ENCODE data around the gene DDX47. TPM values are rescaled to one million over a fixed set of nuclear protein-coding genes. Genes with fewer than 3 reads are reported as not detected.
A peak's percentile ranks its signal among the peaks of the same experiment; 100 is the strongest.

Gene DDX47
- total and polyA plus RNA-seq, 8 donors: 17.9 to 34.5 (median 26.2) TPM

DNA sequence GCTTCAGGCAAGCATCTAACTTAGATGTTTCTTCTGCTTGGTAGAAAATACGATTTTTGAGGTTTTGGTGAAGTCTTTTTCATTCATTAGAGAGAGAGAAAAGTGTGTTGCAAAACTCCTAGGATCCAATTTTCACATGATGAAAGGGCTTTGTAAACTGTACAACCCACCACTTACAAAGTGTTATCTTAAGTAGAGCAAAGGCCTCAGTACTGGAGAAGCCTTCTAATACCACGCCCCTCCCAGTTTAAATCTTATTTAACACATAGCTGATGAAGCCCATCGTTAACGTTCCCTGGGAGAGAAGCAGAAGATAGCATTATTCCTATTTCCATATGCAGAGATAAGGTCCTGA lies 26.8 kb upstream of the DDX47 start:
- intact Hi-C loops (cut with DNase I): no loop called here

DNA sequence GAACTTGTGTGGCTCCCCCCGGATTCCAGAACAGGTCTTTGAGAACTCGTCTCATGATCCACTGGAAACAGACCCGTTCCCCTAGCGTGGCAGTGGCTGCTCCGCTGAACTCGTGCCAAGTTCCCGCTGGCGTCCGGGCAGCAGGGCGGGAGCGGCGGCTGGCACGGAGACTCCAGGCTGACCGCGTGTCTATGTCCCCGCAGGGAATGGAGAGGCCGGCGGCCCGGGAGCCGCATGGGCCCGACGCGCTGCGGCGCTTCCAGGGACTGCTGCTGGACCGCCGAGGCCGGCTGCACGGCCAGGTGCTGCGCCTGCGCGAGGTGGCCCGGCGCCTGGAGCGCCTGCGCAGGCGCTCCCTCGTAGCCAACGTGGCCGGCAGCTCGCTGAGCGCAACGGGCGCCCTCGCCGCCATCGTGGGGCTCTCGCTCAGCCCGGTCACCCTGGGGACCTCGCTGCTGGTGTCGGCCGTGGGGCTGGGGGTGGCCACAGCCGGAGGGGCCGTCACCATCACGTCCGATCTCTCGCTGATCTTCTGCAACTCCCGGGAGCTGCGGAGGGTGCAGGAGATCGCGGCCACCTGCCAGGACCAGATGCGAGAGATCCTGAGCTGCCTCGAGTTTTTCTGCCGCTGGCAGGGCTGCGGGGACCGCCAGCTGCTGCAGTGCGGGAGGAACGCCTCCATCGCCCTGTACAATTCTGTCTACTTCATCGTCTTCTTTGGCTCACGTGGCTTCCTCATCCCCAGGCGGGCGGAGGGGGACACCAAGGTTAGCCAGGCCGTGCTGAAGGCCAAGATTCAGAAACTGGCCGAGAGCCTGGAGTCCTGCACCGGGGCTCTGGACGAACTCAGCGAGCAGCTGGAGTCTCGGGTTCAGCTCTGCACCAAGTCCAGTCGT lies 26.2 kb upstream of the DDX47 start:
- FAIRE-seq (no peak), ATAC-seq (peak; percentile 89 to 97 (median 96))
- intact Hi-C loops (cut with DNase I): no loop called here

More for the DNA sequence above, 26.8 kb upstream of the DDX47 start:
- Histone ChIP-seq H3K27me3 (no peaks in the 10 kb centered on the region), H3K4me1 (peaks cover 8 to 15% (median 9%) of the 10 kb centered on the region in 3 donors), H3K36me3 (no peaks in the 10 kb centered on the region), H3K27ac (peak overlapping the region; percentile 80 to 95 (median 90)), H3K9me3 (no peaks in the 10 kb centered on the region), H3K4me3 (peak overlapping the region; percentile 53 to 78 (median 64))
- peak; percentile 2 to 14 (median 8) for ATAC-seq
- no peak for DNase-seq
- 31 to 40% methylated on average over 4 of the region's 4 CpGs for WGBS, 2 donors
- TF ChIP-seq, protein P1, sequence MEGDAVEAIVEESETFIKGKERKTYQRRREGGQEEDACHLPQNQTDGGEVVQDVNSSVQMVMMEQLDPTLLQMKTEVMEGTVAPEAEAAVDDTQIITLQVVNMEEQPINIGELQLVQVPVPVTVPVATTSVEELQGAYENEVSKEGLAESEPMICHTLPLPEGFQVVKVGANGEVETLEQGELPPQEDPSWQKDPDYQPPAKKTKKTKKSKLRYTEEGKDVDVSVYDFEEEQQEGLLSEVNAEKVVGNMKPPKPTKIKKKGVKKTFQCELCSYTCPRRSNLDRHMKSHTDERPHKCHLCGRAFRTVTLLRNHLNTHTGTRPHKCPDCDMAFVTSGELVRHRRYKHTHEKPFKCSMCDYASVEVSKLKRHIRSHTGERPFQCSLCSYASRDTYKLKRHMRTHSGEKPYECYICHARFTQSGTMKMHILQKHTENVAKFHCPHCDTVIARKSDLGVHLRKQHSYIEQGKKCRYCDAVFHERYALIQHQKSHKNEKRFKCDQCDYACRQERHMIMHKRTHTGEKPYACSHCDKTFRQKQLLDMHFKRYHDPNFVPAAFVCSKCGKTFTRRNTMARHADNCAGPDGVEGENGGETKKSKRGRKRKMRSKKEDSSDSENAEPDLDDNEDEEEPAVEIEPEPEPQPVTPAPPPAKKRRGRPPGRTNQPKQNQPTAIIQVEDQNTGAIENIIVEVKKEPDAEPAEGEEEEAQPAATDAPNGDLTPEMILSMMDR (IDR thresholded peaks at IDR 0.05): no peak
- no peak for FAIRE-seq

DNA sequence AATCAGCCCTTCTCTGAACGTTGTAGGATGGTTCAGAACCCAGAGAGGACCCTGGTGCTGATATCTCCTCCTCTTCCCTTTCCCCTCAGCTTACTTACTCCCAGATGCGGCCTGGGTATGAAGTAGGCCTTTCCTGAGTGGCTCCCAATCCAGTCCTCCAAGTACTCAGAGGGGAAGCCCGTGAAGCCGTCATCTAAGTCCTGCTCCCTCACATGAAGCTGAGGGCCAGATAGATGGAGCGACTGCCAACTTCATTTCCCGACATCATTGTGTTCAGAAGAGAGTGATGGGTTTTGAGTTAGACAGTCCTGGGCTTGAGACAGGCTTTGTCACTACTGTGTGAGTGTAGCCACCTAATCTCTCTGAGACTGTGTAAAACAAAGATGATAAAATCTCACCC lies 25.0 kb upstream of the DDX47 start:
- H3K4me1 ChIP-seq: peaks cover 10 to 17% (median 14%) of the 10 kb centered on the region in 3 donors
- WGBS, 2 donors: 75 to 81% methylated on average over 6 of the region's 6 CpGs
- no peaks in the 10 kb centered on the region for H3K36me3 ChIP-seq
- TF ChIP-seq, protein P1 (IDR thresholded peaks at IDR 0.05): no peak
- H3K4me3 ChIP-seq: no peak overlapping the region
- H3K27me3 ChIP-seq: no peaks in the 10 kb centered on the region
- H3K9me3 ChIP-seq: no peaks in the 10 kb centered on the region
- H3K27ac ChIP-seq: peak overlapping the region in 2 of 4 donors; percentile 93 to 95
- FAIRE-seq (no peak), ATAC-seq (no peak), DNase-seq (no peak)
- intact Hi-C loops (cut with DNase I): no loop called here

More for the DNA sequence above, 26.2 kb upstream of the DDX47 start:
- Histone ChIP-seq H3K9me3 (no peaks in the 10 kb centered on the region), H3K36me3 (no peaks in the 10 kb centered on the region), H3K27ac (peak overlapping the region; percentile 80 to 95 (median 90)), H3K4me3 (peak overlapping the region; percentile 53 to 78 (median 64)), H3K27me3 (no peaks in the 10 kb centered on the region), H3K4me1 (peaks cover 10 to 17% (median 12%) of the 10 kb centered on the region in 3 donors)
- WGBS, 2 donors: 1% methylated on average over 65 to 80 of the region's 80 CpGs
- peak; percentile 77 to 94 (median 88) for DNase-seq
- TF ChIP-seq, protein P1 (IDR thresholded peaks at IDR 0.05): no peak

DNA sequence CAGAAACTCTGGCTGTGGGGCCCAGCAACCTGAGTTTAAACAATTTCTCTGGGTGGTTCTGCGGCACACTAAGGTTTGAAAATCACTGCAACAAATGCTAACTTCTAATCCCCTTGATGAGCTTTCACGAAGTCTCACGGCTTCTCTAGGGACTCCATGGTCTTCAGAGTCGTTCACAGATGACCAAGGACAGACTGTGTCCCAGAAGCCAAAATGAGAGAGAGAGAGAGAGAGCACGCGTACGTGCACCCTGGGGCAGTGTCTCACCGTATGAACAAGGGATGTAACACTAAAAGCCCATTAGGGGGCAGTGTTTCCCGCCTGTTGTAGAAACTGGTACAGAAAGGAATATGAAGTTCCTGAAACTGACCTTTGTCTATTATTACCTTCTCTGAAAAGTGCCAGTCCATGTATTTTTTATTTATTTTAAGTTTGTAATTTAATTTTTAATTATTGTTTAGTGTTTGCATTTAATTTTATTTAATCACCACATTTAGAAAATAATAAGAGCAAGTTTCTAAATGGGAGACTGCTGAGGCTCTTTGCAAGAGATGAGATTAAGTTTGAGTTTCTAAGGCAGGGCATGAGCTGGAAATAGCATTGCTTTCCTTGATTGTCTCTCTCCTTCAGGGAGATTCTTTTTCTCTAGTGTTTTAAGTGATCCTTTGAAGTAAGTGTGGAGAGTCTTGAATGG lies 24.3 kb upstream of the DDX47 start:
- H3K36me3 ChIP-seq: no peaks in the 10 kb centered on the region
- 13 to 15% methylated on average over 9 of the region's 9 CpGs for WGBS, 2 donors
- TF ChIP-seq, protein P1 (IDR thresholded peaks at IDR 0.05): peak; percentile 60 to 82 (median 68)
- FAIRE-seq (peak; percentile 93), ATAC-seq (peak; percentile 39 to 79 (median 69)), DNase-seq (peak in 3 of 6 donors; percentile 54 to 67 (median 59))
- no peaks in the 10 kb centered on the region for H3K27me3 ChIP-seq
- no peaks in the 10 kb centered on the region for H3K9me3 ChIP-seq
- H3K27ac ChIP-seq: peak overlapping the region in 1 of 4 donors; percentile 93
- intact Hi-C loops (cut with DNase I): no loop called here
- H3K4me3 ChIP-seq: no peak overlapping the region
- peaks cover 10 to 17% (median 14%) of the 10 kb centered on the region in 3 donors for H3K4me1 ChIP-seq

Measured in pancreas (tissue), 10 donors.